ENCODE results near the gene CAMKK1. TPM values are rescaled to one million over a fixed set of nuclear protein-coding genes. Genes with fewer than 3 reads are reported as not detected.

Gene CAMKK1
- total RNA-seq (10 to 100 TPM in 2 of 5 experiments, 1 to 10 TPM in 3; 4.8 to 12.5 (median 6.3) TPM), polyA plus RNA-seq (1 to 10 TPM; 2.3 to 3.2 TPM), total RNA-seq (16.7 reads per million, percentile 46 among the genes with 10 or more reads in this experiment)

GRCh38 chr17:3893003-3893719 is at the start of gene CAMKK1:
TSS of gene CAMKK1 (minus strand) at chr17:3893053. CDS start at chr17:3885687, 7,366 bp downstream.
- no peaks in the 10 kb centered on the region for H3K9me3 ChIP-seq (ENCODE audit: control insufficient read depth in 2 of 3, low read length in 3 of 3)
- Mint-ChIP-seq H3K27ac (peak within 1 kb of the TSS; percentile 73 to 93 (median 88)), H3K4me1 (peaks cover 23 to 45% (median 35%) of the 10 kb centered on the region in 7 donors), H3K36me3 (no peaks in the 10 kb centered on the region), H3K4me3 (peak within 1 kb of the TSS; percentile 81 to 90 (median 86)), H3K27me3 (peaks cover 0 to 7% (median 0%) of the 10 kb centered on the region in 5 donors), H3K9me3 (no peaks in the 10 kb centered on the region)
- H3K36me3 ChIP-seq (ENCODE audit: control insufficient read depth in 2 of 3, insufficient read depth in 3 of 3, low read length in 3 of 3) = no peaks in the 10 kb centered on the region
- DNase-seq = peak; percentile 71 to 96 (median 85)
- CTCF ChIA-PET = no interaction called here
- no peaks in the 10 kb centered on the region for H3K27me3 ChIP-seq (ENCODE audit: control insufficient read depth in 2 of 2, insufficient read depth in 2 of 2, low read length in 2 of 2)
- intact Hi-C loops (cut with micrococcal nuclease) = loop anchor here (1.0 to 5.0 kb wide), 12 partner anchors 18 to 474 kb away; partner anchors contain the start of genes CYB5D2 (in 2 of the 2), NCBP3 (in 2 of the 2), UBE2G1 (in 2 of the 2) and ZZEF1 (in 2 of the 2)
- H3K4me1 ChIP-seq (ENCODE audit: control insufficient read depth in 2 of 2, insufficient read depth in 2 of 2, low read length in 2 of 2) = peaks cover 11 to 23% of the 10 kb centered on the region in 2 donors
- H3K27ac ChIP-seq (ENCODE audit: low read depth, low read length) = peak within 1 kb of the TSS; percentile 77
- POLR2A ChIA-PET = interaction anchor here (0.6 to 1.4 kb wide), 5 partner anchors 8 to 70 kb away, joined by 3 to 8 read pairs (median 3); partner anchors contain the start of gene NCBP3
- ATAC-seq = peak; percentile 87
- peak within 1 kb of the TSS; percentile 70 for H3K4me3 ChIP-seq (ENCODE audit: low read length)

DNA sequence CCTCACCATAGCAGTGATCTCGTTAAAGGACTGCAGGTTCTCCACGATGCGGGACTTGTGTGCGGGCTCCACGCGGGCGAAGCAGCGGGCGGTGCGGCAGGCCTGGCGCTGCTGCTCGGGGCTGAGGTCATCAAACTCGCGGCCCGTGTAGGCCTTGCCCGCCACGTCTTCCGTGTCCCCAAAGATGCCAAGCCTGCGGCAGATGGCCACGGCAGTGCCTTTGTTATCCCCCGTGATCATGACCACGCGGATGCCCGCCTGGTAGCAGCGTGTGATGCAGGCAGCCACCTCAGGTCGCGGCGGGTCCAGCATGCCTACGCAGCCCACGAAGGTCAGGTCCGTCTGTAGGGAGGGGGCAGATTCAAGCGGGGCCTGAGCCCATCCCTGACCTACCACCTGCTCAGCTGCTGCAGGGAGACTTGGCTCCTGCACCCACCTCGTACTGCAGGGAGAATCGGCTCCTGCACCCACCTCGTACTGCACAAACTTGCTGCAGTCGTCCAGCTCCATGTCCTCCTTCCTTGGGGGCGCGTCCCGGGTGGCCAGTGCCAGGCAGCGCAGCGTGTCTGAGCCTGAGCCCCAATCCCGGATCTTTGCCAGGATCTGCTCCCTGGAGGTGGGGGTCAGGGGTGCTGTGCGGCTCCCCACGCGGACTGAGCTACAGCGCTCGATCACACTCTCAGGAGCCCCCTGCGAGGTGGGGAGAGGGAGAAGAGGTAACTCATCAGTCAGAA is 48.3 kb upstream of the CAMKK1 start:
- no peaks in the 10 kb centered on the region for H3K9me3 Mint-ChIP-seq
- Histone ChIP-seq H3K36me3 (ENCODE audit: control insufficient read depth in 2 of 3, insufficient read depth in 3 of 3, low read length in 3 of 3) (peaks cover 24 to 95% (median 43%) of the 10 kb centered on the region in 3 experiments), H3K4me3 (ENCODE audit: low read length) (no peak overlapping the region), H3K27ac (ENCODE audit: low read depth, low read length) (no peak overlapping the region), H3K4me1 (ENCODE audit: control insufficient read depth in 2 of 2, insufficient read depth in 2 of 2, low read length in 2 of 2) (no peaks in the 10 kb centered on the region), H3K9me3 (ENCODE audit: control insufficient read depth in 2 of 3, low read length in 3 of 3) (no peaks in the 10 kb centered on the region), H3K27me3 (ENCODE audit: control insufficient read depth in 2 of 2, insufficient read depth in 2 of 2, low read length in 2 of 2) (no peaks in the 10 kb centered on the region)
- peaks cover 0 to 5% (median 0%) of the 10 kb centered on the region in 7 donors for H3K4me1 Mint-ChIP-seq
- ChIA-PET POLR2A (no interaction called here), CTCF (interaction anchor here (0.6 kb wide), 1 partner anchor 169 kb away, joined by 3 read pairs; no protein-coding TSS in a partner anchor)
- H3K36me3 Mint-ChIP-seq = peaks cover 20 to 55% (median 30%) of the 10 kb centered on the region in 5 donors
- intact Hi-C loops (cut with micrococcal nuclease) = no loop called here
- no peaks in the 10 kb centered on the region for H3K27me3 Mint-ChIP-seq
- H3K4me3 Mint-ChIP-seq = no peak overlapping the region
- H3K27ac Mint-ChIP-seq = no peak overlapping the region
- ATAC-seq = no peak
- no peak for DNase-seq

GRCh38 chr17:3937359-3937758 is 44.5 kb upstream of the CAMKK1 start:
- POLR2A ChIA-PET = no interaction called here
- H3K4me1 ChIP-seq (ENCODE audit: control insufficient read depth in 2 of 2, insufficient read depth in 2 of 2, low read length in 2 of 2) = no peaks in the 10 kb centered on the region
- Mint-ChIP-seq H3K27ac (peak overlapping the region in 5 of 9 donors; percentile 52 to 80 (median 75)), H3K4me3 (no peak overlapping the region), H3K27me3 (no peaks in the 10 kb centered on the region), H3K36me3 (peaks cover 12 to 44% (median 25%) of the 10 kb centered on the region in 5 donors), H3K9me3 (no peaks in the 10 kb centered on the region), H3K4me1 (peaks cover 0 to 4% (median 0%) of the 10 kb centered on the region in 7 donors)
- H3K27ac ChIP-seq (ENCODE audit: low read depth, low read length) = no peak overlapping the region
- ATAC-seq (no peak), DNase-seq (no peak)
- peaks cover 24 to 92% (median 32%) of the 10 kb centered on the region in 3 experiments for H3K36me3 ChIP-seq (ENCODE audit: control insufficient read depth in 2 of 3, insufficient read depth in 3 of 3, low read length in 3 of 3)
- no peaks in the 10 kb centered on the region for H3K9me3 ChIP-seq (ENCODE audit: control insufficient read depth in 2 of 3, low read length in 3 of 3)
- CTCF ChIA-PET = no interaction called here
- H3K27me3 ChIP-seq (ENCODE audit: control insufficient read depth in 2 of 2, insufficient read depth in 2 of 2, low read length in 2 of 2) = no peaks in the 10 kb centered on the region
- no peak overlapping the region for H3K4me3 ChIP-seq (ENCODE audit: low read length)
- intact Hi-C loops (cut with micrococcal nuclease) = no loop called here

DNA sequence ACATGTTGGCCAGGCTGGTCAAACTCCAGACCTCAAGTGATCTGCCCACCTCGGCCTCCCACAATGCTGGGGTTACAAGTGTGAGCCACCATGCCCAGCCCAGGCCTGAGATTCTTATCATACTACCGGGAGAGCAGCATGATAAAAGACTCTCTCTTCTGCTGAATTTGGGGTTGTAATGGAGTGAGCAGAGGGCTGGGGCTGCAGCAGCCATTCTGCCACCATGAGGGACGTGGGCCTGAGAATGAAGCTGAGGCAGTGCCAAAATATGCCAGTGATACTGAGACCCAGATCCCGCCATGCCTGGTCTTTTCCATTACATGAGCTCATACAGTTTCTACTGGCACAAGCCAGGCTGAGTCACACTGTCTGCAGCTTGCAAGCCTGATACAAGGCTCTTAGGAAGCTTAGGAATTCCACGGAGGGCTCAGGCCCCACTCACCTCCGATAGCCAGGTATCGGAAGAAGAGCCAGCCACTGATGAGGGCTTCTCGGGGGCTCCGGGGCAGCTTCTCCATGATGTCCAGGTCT is 43.0 kb upstream of the CAMKK1 start:
- H3K4me1 Mint-ChIP-seq = peaks cover 0 to 5% (median 0%) of the 10 kb centered on the region in 7 donors
- no peak overlapping the region for H3K27ac ChIP-seq (ENCODE audit: low read depth, low read length)
- no peaks in the 10 kb centered on the region for H3K4me1 ChIP-seq (ENCODE audit: control insufficient read depth in 2 of 2, insufficient read depth in 2 of 2, low read length in 2 of 2)
- H3K27me3 ChIP-seq (ENCODE audit: control insufficient read depth in 2 of 2, insufficient read depth in 2 of 2, low read length in 2 of 2) = no peaks in the 10 kb centered on the region
- ChIA-PET POLR2A (interaction anchor here (0.8 to 1.1 kb wide), 3 partner anchors 17 to 70 kb away, joined by 3 to 4 read pairs (median 4); no protein-coding TSS in a partner anchor), CTCF (interaction anchor here (1.1 kb wide), 1 partner anchor 69 kb away, joined by 3 read pairs; no protein-coding TSS in a partner anchor)
- H3K36me3 ChIP-seq (ENCODE audit: control insufficient read depth in 2 of 3, insufficient read depth in 3 of 3, low read length in 3 of 3) = peaks cover 20 to 90% (median 25%) of the 10 kb centered on the region in 3 experiments
- no peaks in the 10 kb centered on the region for H3K9me3 ChIP-seq (ENCODE audit: control insufficient read depth in 2 of 3, low read length in 3 of 3)
- peak overlapping the region in 1 of 9 donors; percentile 49 for H3K27ac Mint-ChIP-seq
- peaks cover 12 to 48% (median 25%) of the 10 kb centered on the region in 5 donors for H3K36me3 Mint-ChIP-seq
- H3K4me3 Mint-ChIP-seq = no peak overlapping the region
- intact Hi-C loops (cut with micrococcal nuclease) = loop anchor here (1.0 to 2.0 kb wide), 2 partner anchors 68 to 69 kb away; no protein-coding TSS in a partner anchor
- no peak for ATAC-seq
- H3K27me3 Mint-ChIP-seq = no peaks in the 10 kb centered on the region
- no peak for DNase-seq
- no peak overlapping the region for H3K4me3 ChIP-seq (ENCODE audit: low read length)
- no peaks in the 10 kb centered on the region for H3K9me3 Mint-ChIP-seq

- Histone ChIP-seq H3K9me3 (ENCODE audit: control insufficient read depth in 2 of 3, low read length in 3 of 3) (no peaks in the 10 kb centered on the region), H3K4me3 (ENCODE audit: low read length) (no peak overlapping the region), H3K27me3 (ENCODE audit: control insufficient read depth in 2 of 2, insufficient read depth in 2 of 2, low read length in 2 of 2) (no peaks in the 10 kb centered on the region), H3K27ac (ENCODE audit: low read depth, low read length) (no peak overlapping the region), H3K36me3 (ENCODE audit: control insufficient read depth in 2 of 3, insufficient read depth in 3 of 3, low read length in 3 of 3) (peaks cover 20 to 91% (median 25%) of the 10 kb centered on the region in 3 experiments), H3K4me1 (ENCODE audit: control insufficient read depth in 2 of 2, insufficient read depth in 2 of 2, low read length in 2 of 2) (no peaks in the 10 kb centered on the region)
- CTCF ChIA-PET = interaction anchor here (0.8 to 1.7 kb wide), 3 partner anchors 21 to 72 kb away, joined by 3 to 7 read pairs (median 4); no protein-coding TSS in a partner anchor
- H3K27me3 Mint-ChIP-seq = no peaks in the 10 kb centered on the region
- intact Hi-C loops (cut with micrococcal nuclease) = loop anchor here (1.0 to 2.0 kb wide), 2 partner anchors 69 to 70 kb away; no protein-coding TSS in a partner anchor
- peaks cover 12 to 46% (median 25%) of the 10 kb centered on the region in 5 donors for H3K36me3 Mint-ChIP-seq
- peak in 5 of 9 donors; percentile 34 to 48 (median 38) for DNase-seq
- ATAC-seq = peak; percentile 85
- no peak overlapping the region for H3K27ac Mint-ChIP-seq
- peaks cover 0 to 5% (median 0%) of the 10 kb centered on the region in 7 donors for H3K4me1 Mint-ChIP-seq
- no peaks in the 10 kb centered on the region for H3K9me3 Mint-ChIP-seq
- POLR2A ChIA-PET = no interaction called here
- no peak overlapping the region for H3K4me3 Mint-ChIP-seq
These were observed 42.3 kb upstream of the CAMKK1 start for GRCh38 chr17:3935140-3935542.

DNA sequence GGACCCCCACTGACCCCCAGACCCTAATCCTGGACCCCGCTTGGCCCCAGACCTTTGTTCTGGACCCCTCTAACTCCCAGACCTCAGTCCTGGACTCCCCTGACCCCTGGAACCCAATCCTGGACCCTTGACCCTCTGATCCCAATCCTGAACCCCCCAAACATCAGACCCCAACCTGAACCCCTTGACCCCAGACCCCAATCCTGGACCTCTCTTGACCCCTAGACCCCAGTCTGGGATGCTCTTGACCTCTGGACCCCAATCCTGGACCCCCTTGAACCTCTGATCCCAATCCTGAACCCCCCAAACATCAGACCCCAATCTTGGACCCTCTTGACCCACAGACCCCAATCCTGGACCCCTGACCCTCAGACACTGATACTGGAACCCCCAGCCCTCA is 36.9 kb upstream of the CAMKK1 start:
- intact Hi-C loops (cut with micrococcal nuclease) = no loop called here

More for the DNA sequence above, 36.9 kb upstream of the CAMKK1 start:
- Histone ChIP-seq H3K9me3 (ENCODE audit: control insufficient read depth in 2 of 3, low read length in 3 of 3) (no peaks in the 10 kb centered on the region), H3K4me1 (ENCODE audit: control insufficient read depth in 2 of 2, insufficient read depth in 2 of 2, low read length in 2 of 2) (no peaks in the 10 kb centered on the region), H3K27me3 (ENCODE audit: control insufficient read depth in 2 of 2, insufficient read depth in 2 of 2, low read length in 2 of 2) (no peaks in the 10 kb centered on the region), H3K27ac (ENCODE audit: low read depth, low read length) (peak overlapping the region; percentile 45), H3K4me3 (ENCODE audit: low read length) (no peak overlapping the region), H3K36me3 (ENCODE audit: control insufficient read depth in 2 of 3, insufficient read depth in 3 of 3, low read length in 3 of 3) (peaks cover 0 to 91% (median 24%) of the 10 kb centered on the region in 3 experiments)
- CTCF ChIA-PET = no interaction called here
- Mint-ChIP-seq H3K36me3 (peaks cover 0 to 19% (median 5%) of the 10 kb centered on the region in 5 donors), H3K4me1 (peaks cover 0 to 5% (median 0%) of the 10 kb centered on the region in 7 donors), H3K4me3 (no peak overlapping the region), H3K27me3 (no peaks in the 10 kb centered on the region), H3K9me3 (no peaks in the 10 kb centered on the region), H3K27ac (peak overlapping the region in 2 of 9 donors; percentile 72 to 88)
- POLR2A ChIA-PET = no interaction called here
- ATAC-seq (no peak), DNase-seq (no peak)

Measured in naive thymus-derived CD4-positive, alpha-beta T cell (primary cell).